HG02840 (cell line): ENCODE results near the gene ZNF488.

Experiments used
- ATAC-seq: cut with Tn5 transposase; IDR thresholded peaks from one replicate; pipeline ENCODE4 v1.9.1; 2021; ENCODE audit warnings: mild to moderate bottlenecking, moderate library complexity, moderate number of reproducible peaks; ENCODE audit not compliant: unreplicated experiment, low FRiP score

Gene ZNF488

GRCh38 chr10:47367646-47368045, 16.4 kb downstream of the ZNF488 start:
- no peak for ATAC-seq

- no peak for ATAC-seq
Observed at GRCh38 chr10:47366731-47367460, 17.2 kb downstream of the ZNF488 start.

- no peak for ATAC-seq
Observed at GRCh38 chr10:47366181-47366631, 17.9 kb downstream of the ZNF488 start.

- ATAC-seq = no peak
Observed at GRCh38 chr10:47365431-47366180, 18.5 kb downstream of the ZNF488 start.

- ATAC-seq = no peak
Observed at GRCh38 chr10:47364911-47365310, 19.2 kb downstream of the ZNF488 start.

- ATAC-seq = no peak
Observed at GRCh38 chr10:47364366-47364765, 19.7 kb downstream of the ZNF488 start.

GRCh38 chr10:47363781-47364180, 20.3 kb downstream of the ZNF488 start:
- ATAC-seq = no peak

- no peak for ATAC-seq
Observed at GRCh38 chr10:47362199-47362598, 21.9 kb downstream of the ZNF488 start.

- ATAC-seq = no peak
Observed at GRCh38 chr10:47361293-47361692, 22.8 kb downstream of the ZNF488 start.

GRCh38 chr10:47360419-47361040, 23.6 kb downstream of the ZNF488 start:
- ATAC-seq = no peak

GRCh38 chr10:47359626-47360418, 24.3 kb downstream of the ZNF488 start:
- ATAC-seq = no peak

GRCh38 chr10:47359101-47359500, 25.0 kb downstream of the ZNF488 start:
- ATAC-seq = no peak

GRCh38 chr10:47358457-47358856, 25.6 kb downstream of the ZNF488 start:
- no peak for ATAC-seq

- ATAC-seq = no peak
Observed at GRCh38 chr10:47357911-47358310, 26.2 kb downstream of the ZNF488 start.

GRCh38 chr10:47357131-47357582, 26.9 kb downstream of the ZNF488 start:
- no peak for ATAC-seq

GRCh38 chr10:47356708-47357107, 27.4 kb downstream of the ZNF488 start:
- ATAC-seq = no peak

GRCh38 chr10:47354900-47355299, 29.2 kb downstream of the ZNF488 start:
- ATAC-seq = no peak

GRCh38 chr10:47354165-47354564, 29.9 kb downstream of the ZNF488 start:
- ATAC-seq = no peak

GRCh38 chr10:47353351-47353750, 30.7 kb downstream of the ZNF488 start:
- ATAC-seq = no peak
